ENCODE data around the gene MBOAT1.

DNA sequence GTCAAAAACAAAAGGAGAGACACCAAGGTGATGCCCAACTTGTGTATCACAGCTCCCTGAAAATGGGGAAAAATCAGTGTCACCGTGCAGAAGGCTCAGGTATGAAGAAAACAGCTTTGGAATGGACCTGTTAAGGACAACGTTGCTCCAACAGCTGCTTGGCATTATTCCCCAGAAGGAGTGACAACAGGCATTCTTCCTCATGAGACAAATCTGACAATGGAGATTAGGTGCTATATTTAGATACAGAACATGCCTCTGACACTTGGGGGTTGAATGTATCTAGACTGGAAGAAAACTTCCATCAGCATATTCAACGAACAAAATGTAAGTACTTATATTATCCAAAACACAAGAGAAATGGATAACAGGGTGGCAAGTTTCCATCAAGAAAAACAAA, 87.7 kb downstream of the MBOAT1 start:
- TF ChIP-seq CTCF (IDR thresholded peaks at IDR 0.05; ENCODE audit: insufficient read depth, low read length): no peak
- TF ChIP-seq, protein P1, sequence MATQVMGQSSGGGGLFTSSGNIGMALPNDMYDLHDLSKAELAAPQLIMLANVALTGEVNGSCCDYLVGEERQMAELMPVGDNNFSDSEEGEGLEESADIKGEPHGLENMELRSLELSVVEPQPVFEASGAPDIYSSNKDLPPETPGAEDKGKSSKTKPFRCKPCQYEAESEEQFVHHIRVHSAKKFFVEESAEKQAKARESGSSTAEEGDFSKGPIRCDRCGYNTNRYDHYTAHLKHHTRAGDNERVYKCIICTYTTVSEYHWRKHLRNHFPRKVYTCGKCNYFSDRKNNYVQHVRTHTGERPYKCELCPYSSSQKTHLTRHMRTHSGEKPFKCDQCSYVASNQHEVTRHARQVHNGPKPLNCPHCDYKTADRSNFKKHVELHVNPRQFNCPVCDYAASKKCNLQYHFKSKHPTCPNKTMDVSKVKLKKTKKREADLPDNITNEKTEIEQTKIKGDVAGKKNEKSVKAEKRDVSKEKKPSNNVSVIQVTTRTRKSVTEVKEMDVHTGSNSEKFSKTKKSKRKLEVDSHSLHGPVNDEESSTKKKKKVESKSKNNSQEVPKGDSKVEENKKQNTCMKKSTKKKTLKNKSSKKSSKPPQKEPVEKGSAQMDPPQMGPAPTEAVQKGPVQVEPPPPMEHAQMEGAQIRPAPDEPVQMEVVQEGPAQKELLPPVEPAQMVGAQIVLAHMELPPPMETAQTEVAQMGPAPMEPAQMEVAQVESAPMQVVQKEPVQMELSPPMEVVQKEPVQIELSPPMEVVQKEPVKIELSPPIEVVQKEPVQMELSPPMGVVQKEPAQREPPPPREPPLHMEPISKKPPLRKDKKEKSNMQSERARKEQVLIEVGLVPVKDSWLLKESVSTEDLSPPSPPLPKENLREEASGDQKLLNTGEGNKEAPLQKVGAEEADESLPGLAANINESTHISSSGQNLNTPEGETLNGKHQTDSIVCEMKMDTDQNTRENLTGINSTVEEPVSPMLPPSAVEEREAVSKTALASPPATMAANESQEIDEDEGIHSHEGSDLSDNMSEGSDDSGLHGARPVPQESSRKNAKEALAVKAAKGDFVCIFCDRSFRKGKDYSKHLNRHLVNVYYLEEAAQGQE (IDR thresholded peaks at IDR 0.05; ENCODE audit: insufficient replicate concordance, low read depth): no peak
- no peak for TF ChIP-seq GABPA (IDR thresholded peaks at IDR 0.05; ENCODE audit: low read depth)
- no peak for TF ChIP-seq POLR2AphosphoS5 (IDR thresholded peaks at IDR 0.05; ENCODE audit: low read depth)
- TF ChIP-seq SPI1 (IDR thresholded peaks at IDR 0.05; ENCODE audit: borderline replicate concordance, low read depth): no peak

Measured in HL-60 (cell line).